ENCODE measurements around the gene HAPLN2.
"Not testable (repeated sequence)": the region's sequence is repeated elsewhere in the genome, so short reads cannot be mapped to it uniquely, and the experiment has no call there.

The HAPLN2 gene

GRCh38 chr1:156622581-156623297 is 3.5 kb downstream of the HAPLN2 start:
- DNase-seq (ENCODE audit: low spot score) = no peak

GRCh38 chr1:156623946-156624813 is 5.0 kb downstream of the HAPLN2 start:
- DNase-seq (ENCODE audit: low spot score) = peak; percentile 57

GRCh38 chr1:156624814-156625435 is 5.7 kb downstream of the HAPLN2 start:
- no peak for DNase-seq (ENCODE audit: low spot score)

GRCh38 chr1:156625436-156626078 is 6.3 kb downstream of the HAPLN2 start:
- DNase-seq (ENCODE audit: low spot score) = no peak

- DNase-seq (ENCODE audit: low spot score) = no peak
Observed at GRCh38 chr1:156626079-156626438, 6.8 kb downstream of the HAPLN2 start.

- DNase-seq (ENCODE audit: low spot score) = peak; percentile 52
Observed at GRCh38 chr1:156627313-156627880, 8.2 kb downstream of the HAPLN2 start.

- DNase-seq (ENCODE audit: low spot score) = no peak
Observed at GRCh38 chr1:156629823-156630449, 10.7 kb downstream of the HAPLN2 start.

GRCh38 chr1:156631152-156631551 is 11.9 kb downstream of the HAPLN2 start:
- not testable (repeated sequence) for DNase-seq (ENCODE audit: low spot score)

GRCh38 chr1:156632355-156632754 is 13.1 kb downstream of the HAPLN2 start:
- DNase-seq (ENCODE audit: low spot score) = no peak

GRCh38 chr1:156638189-156638985 is 19.2 kb downstream of the HAPLN2 start:
- no peak for DNase-seq (ENCODE audit: low spot score)

GRCh38 chr1:156639601-156640101 is 20.4 kb downstream of the HAPLN2 start:
- DNase-seq (ENCODE audit: low spot score) = no peak

- DNase-seq (ENCODE audit: low spot score) = no peak
Observed at GRCh38 chr1:156640842-156641706, 21.9 kb downstream of the HAPLN2 start.

GRCh38 chr1:156641761-156642264 is 22.6 kb downstream of the HAPLN2 start, which contains the start of gene BCAN:
BCAN (plus strand) TSS chr1:156642117; CDS start chr1:156646055, 3,938 bp downstream.
- DNase-seq (ENCODE audit: low spot score) = no peak

GRCh38 chr1:156642265-156643048 is 23.2 kb downstream of the HAPLN2 start:
- no peak for DNase-seq (ENCODE audit: low spot score)

- DNase-seq (ENCODE audit: low spot score) = no peak
Observed at GRCh38 chr1:156643049-156643777, 24.0 kb downstream of the HAPLN2 start.

- no peak for DNase-seq (ENCODE audit: low spot score)
Observed at GRCh38 chr1:156643778-156644092, 24.5 kb downstream of the HAPLN2 start.

GRCh38 chr1:156644146-156644545 is 24.9 kb downstream of the HAPLN2 start:
- DNase-seq (ENCODE audit: low spot score) = no peak

GRCh38 chr1:156644640-156645039 is 25.4 kb downstream of the HAPLN2 start:
- no peak for DNase-seq (ENCODE audit: low spot score)

All from hepatic stellate cell (primary cell).